Activated T-cell treated with anti-CD3 and anti-CD28 coated beads for 1 hour (primary cell): ENCODE results near the gene CUL4A.
"Not testable (repeated sequence)": the region's sequence is repeated elsewhere in the genome, so short reads cannot be mapped to it uniquely, and the experiment has no call there.

Source experiments
- DNase-seq: peaks from one replicate; pipeline ENCODE4 v3.0.0-alpha.2; 2020; ENCODE audit warnings: low read depth

The CUL4A gene

DNA sequence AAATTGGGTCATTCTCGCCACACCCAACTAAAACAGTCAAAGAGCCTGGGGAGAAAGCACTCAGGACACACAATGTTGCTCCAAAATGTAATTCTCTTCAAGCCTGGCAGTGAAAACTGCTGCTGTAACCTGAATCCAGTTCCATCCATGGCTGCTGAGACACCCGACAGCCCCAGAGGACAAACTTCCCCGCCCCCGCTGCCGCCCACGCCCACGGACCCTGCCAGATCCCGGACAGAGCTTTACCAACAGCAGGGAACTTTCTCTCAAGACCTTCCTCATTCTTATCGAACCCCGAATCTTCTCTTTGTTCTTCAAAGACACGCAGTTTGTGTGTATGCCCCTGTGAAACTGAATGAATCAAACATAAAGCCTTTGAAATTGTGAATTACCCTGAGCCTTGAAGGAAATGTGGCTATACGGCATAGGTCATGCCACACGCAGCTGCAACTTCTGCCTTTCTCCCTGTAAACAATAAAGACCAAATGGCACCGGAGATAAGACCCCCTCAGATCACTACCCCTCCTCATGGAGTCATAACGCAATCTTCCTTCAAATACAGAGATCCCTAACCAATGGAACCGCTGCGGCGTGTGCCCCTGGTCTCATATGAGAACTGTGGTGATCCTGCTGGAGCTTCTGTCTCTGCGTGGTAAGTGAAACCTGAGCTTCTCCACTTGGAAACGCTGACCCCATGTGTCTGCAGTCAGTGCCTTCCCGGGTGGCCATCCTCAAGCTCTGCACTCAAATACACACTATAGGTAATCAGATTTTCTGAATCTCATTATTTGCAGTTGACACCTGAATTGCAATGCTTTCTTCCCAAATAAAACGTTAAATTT, 82.8 kb downstream of the CUL4A start:
- DNase-seq: peak; percentile 5

- no peak for DNase-seq
Measured at GRCh38 chr13:113293686-113294085, 84.3 kb downstream of the CUL4A start.

DNA sequence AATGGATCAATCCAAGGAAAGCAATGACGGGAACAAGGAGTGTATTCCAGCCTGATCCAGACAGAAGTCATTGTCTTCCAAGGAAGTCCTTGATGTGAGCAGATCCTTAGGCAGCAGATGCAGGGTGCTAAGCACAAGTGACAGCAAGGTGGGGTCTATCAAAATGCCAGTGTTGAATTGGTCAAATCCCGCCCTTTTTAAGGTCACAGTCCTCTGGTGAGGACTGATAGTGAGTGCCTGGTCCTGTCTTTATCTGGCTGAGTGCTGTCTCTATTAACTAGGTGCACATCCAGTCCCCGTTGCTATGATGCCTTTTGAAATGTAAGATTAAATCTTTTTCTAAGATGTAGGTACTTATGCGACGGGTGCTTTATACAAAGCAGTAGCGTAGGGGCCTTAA, 86.4 kb downstream of the CUL4A start:
- DNase-seq: no peak

GRCh38 chr13:113296823-113297369, 87.5 kb downstream of the CUL4A start, which contains the start of gene LAMP1:
TSS of gene LAMP1 (plus strand) at chr13:113297239. CDS start at chr13:113297435, 196 bp downstream.
- peak; percentile 99 for DNase-seq

DNA sequence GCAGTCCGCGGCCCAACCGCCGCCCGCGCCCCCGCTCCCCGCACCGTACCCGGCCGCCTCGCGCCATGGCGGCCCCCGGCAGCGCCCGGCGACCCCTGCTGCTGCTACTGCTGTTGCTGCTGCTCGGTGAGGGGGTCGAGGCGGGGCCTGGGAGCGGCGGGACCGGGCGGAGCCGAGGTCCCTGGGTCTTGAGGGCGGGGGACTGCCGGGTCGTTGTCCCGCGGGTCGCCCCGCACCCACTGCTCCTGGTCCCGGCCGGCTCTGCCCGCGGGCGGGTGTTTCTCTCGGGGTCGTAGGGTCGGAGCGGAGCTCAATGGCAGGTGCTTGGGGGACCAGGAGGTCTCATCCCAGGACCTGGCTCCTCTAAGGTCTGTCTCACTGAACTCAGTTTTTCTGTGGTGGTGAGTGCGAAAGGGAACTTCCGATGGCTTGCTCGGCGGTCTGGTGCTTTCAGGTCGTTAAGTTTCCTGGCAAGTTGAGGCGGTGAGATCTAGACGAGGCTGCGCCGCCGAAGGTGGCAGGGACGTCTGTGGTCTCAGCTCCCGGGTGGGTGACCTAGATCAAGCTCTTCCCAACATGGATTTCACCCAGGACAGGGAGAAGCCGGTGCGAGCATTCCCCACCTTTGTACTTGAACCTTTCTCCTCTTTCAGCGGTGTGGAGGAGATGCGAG, 88.1 kb downstream of the CUL4A start:
- DNase-seq: peak; percentile 20

DNA sequence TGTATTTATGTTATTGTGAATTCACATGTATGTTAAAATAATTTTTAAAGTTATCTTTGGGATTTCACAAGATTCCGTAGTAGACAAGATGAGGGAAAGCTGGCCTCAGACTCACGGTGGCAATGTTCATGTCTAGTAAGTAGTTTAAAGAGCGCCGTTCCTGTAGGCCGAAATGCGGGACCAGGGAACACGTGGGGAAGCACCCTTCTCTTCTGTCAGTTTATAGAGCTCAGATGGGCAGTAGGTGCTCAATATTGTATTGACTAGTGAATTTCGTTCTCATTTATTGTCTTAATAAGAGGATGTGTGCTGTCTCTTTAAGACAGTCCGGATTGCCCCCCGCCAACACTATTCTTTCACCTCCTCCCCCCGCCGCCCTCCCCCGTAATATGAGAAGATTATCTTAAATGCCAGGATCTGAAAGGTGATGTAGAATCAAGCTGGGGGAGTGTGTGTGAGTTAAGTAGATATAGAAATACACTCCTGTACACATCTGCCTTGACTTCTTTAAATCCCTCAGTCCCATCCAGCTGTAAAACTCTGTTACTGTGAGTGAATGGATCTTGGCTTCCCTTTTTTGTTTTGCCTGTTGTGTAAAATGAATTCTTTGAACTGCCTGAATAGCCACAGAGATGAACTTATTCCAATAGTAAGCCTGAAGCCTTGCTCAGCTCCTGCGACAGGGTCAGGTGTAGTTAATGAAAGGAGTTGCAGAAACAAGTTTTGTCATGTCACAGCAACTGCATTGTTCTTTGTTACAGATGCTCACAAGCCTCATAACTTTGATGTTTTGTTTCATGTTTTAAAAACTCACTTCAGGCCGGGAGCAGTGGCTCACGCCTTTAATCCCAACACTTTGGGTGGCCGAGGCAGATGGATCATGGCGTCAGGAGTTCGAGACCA, 88.9 kb downstream of the CUL4A start:
- no peak for DNase-seq

GRCh38 chr13:113299951-113300350, 90.5 kb downstream of the CUL4A start:
- no peak for DNase-seq

DNA sequence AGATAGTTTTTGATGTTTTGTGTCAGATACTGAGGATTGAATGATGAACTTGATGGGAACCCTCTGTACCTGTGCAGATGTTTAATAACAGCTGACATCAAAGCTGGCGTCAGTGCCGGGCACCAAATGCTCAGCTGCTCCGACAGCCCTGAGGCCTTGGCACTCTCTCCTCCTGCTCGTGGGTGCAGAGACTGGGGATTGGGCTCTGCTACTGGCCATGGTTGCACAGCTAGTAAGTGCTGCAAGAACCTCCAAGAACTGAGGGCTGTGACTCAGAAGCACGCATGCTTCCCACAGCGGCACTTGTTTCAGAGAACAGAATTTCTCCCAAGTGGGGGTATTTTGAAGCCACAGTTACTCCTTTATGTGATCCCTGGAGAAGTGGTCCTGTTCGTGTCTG, 93.6 kb downstream of the CUL4A start:
- DNase-seq: no peak

GRCh38 chr13:113304121-113304520, 94.7 kb downstream of the CUL4A start:
- DNase-seq: no peak

DNA sequence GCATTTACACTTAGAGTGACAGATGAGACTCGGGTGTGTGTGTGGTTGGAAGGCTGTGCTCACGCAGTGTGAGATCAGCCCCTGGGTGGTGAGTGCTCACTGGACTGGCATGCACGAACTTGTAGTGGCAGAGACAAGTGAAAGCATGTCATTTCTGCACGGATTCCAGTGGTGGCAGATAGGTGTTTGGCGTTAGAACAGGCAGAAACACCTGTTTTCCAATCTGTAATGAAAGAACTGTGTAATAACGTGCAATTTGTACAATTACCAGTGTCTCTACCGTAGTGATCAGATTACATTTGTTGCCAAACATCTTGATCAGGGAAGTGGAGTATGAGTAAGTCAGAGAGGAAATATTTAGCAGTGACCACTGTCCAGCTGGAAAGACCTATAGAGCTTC, 95.8 kb downstream of the CUL4A start:
- DNase-seq: no peak

- DNase-seq: no peak
Measured at GRCh38 chr13:113307491-113307890, 98.1 kb downstream of the CUL4A start.

DNA sequence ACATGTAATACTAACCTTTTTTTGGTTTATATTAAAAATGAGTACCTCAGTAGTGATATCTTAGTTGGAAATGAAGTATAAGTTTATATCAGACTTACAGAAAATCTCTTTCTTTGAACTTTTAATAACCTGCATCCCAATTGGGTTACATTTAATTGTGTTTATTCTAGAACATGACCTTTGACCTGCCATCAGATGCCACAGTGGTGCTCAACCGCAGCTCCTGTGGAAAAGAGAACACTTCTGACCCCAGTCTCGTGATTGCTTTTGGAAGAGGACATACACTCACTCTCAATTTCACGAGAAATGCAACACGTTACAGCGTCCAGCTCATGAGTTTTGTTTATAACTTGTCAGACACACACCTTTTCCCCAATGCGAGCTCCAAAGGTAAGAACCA, 100.1 kb downstream of the CUL4A start:
- DNase-seq: no peak

- DNase-seq: not testable (repeated sequence)
Measured at GRCh38 chr13:113314112-113314511, 104.7 kb downstream of the CUL4A start.

GRCh38 chr13:113314895-113315470, 105.6 kb downstream of the CUL4A start:
- not testable (repeated sequence) for DNase-seq

DNA sequence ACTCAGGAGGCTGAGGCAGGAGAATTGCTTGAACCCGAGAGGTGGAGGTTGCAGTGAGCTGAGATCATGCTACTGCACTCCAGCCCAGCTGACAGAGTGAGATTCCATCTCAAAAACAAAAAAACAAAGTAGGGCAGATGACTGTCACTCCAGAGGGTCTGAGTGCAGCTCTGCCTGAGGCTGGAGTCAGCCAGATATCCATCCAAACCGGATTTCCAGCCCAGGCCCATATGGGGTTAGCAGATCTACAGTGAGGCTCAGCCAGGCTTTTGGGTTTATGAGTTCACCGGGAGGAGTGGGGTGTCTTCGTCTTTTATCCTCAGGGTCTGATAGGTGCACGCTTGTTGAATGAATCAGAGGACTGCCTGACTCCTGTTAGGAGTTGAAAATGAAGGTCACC, 106.6 kb downstream of the CUL4A start:
- no peak for DNase-seq
